Testis (tissue), 3 donors: ENCODE results near the gene PLCXD3. TPM values are rescaled to one million over a fixed set of nuclear protein-coding genes. Genes with fewer than 3 reads are reported as not detected.

Source experiments
- DNase-seq: peaks from one replicate; pipeline ENCODE4 v3.0.0-alpha.2; 2019
- H3K27ac ChIP-seq, 2 donors: fragments of 200-600 bp; sonication (generic); one replicate each; pipeline ENCODE4 v1.5.1; 2019
- H3K27me3 ChIP-seq: fragments of 200-600 bp; sonication (generic); one replicate; pipeline ENCODE4 v1.5.1; 2019
- H3K36me3 ChIP-seq: fragments of 200-600 bp; sonication (generic); one replicate; pipeline ENCODE4 v1.5.1; 2017; ENCODE audit warnings: low read depth; ENCODE audit errors: missing control alignments
- H3K4me1 ChIP-seq: fragments of 200-600 bp; sonication (generic); one replicate; pipeline ENCODE4 v1.5.1; 2019
- H3K4me3 ChIP-seq, 2 donors: fragments of 200-600 bp; sonication (generic); one replicate each; pipeline ENCODE4 v1.5.1; 2017 to 2019
- H3K9me3 ChIP-seq: fragments of 200-600 bp; sonication (generic); one replicate; pipeline ENCODE4 v1.5.1; 2017
- CTCF ChIP-seq, 3 experiments: fragments of 450-650 bp in 2 of 3; fragments of 200-600 bp in 1 of 3; sonication (generic) in 1 of 3; IDR thresholded peaks; one replicate each; pipeline ENCODE4 v1.5.1; 2016 to 2019; ENCODE audit warnings: antibody characterized with exemption in 3 of 3, mild to moderate bottlenecking in 2 of 3, moderate library complexity in 1 of 3
- POLR2A ChIP-seq: fragments of 450-650 bp; IDR thresholded peaks from one replicate; pipeline ENCODE4 v1.6.1; 2017; ENCODE audit warnings: antibody characterized with exemption, mild to moderate bottlenecking, moderate library complexity
- WGBS, 2 donors: methylation state at CpG; one replicate each; pipeline ENCODE4 v1.1.5; 2018; 5-methylcytosine and 5-hydroxymethylcytosine counted together
- intact Hi-C: fragments of 100-400 bp; cut with DNase I; formaldehyde crosslinking; loops from one replicate; pipeline ENCODE4 v1.15.1; 2023; ENCODE audit warnings: low total_unique reads
- polyA plus RNA-seq: library from polyadenylated mRNA; stranded (reverse); fragments of 350-450 nt; fragmentation: Illumina TruSeq; extraction: RNeasy Lipid Tissue Mini Kit (QIAGEN cat#74804); gene quantifications from one replicate; pipeline ENCODE4 v1.2.3, GENCODE V29; 2014; ENCODE audit warnings: low read depth, low replicate concordance; ENCODE audit not compliant: insufficient read depth
- total RNA-seq, 2 donors: library from RNA; depleted of rRNA; stranded (reverse); fragments of >200 nt; gene quantifications; one replicate each; pipeline ENCODE4 v1.2.3, GENCODE V29; 2016

Gene PLCXD3
- total and polyA plus RNA-seq, 3 donors from 2014 or later, result 0.78 to 1.8 (median 1.7) TPM

- TF ChIP-seq CTCF (IDR thresholded peaks at IDR 0.05), result no peak
- no peak for TF ChIP-seq POLR2A
- 89 to 91% methylated on average over 2 of the region's 2 CpGs for WGBS, 2 donors
- H3K4me3 ChIP-seq, result no peak overlapping the region
- intact Hi-C loops, result no loop called here
- DNase-seq, result no peak
- H3K27me3 ChIP-seq, result no peaks in the 10 kb centered on the region
- H3K9me3 ChIP-seq, result no peaks in the 10 kb centered on the region
- no peaks in the 10 kb centered on the region for H3K36me3 ChIP-seq
- H3K4me1 ChIP-seq, result peaks cover 15% of the 10 kb centered on the region
- H3K27ac ChIP-seq, result no peak overlapping the region
Measured at GRCh38 chr5:41414598-41414997, 95.8 kb downstream of the PLCXD3 start.

GRCh38 chr5:41413074-41413473, 97.3 kb downstream of the PLCXD3 start:
- 78 to 81% methylated on average over 1 of the region's 1 CpG for WGBS, 2 donors
- H3K4me3 ChIP-seq, result no peak overlapping the region
- no peak for DNase-seq
- no peak for TF ChIP-seq CTCF (IDR thresholded peaks at IDR 0.05)
- TF ChIP-seq POLR2A, result no peak
- H3K27ac ChIP-seq, result no peak overlapping the region
- H3K4me1 ChIP-seq, result peaks cover 18% of the 10 kb centered on the region
- intact Hi-C loops, result no loop called here
- no peaks in the 10 kb centered on the region for H3K36me3 ChIP-seq
- no peaks in the 10 kb centered on the region for H3K9me3 ChIP-seq
- H3K27me3 ChIP-seq, result no peaks in the 10 kb centered on the region

GRCh38 chr5:41412496-41412895, 97.9 kb downstream of the PLCXD3 start:
- H3K36me3 ChIP-seq, result no peaks in the 10 kb centered on the region
- H3K4me1 ChIP-seq, result peaks cover 17% of the 10 kb centered on the region
- no peak overlapping the region for H3K27ac ChIP-seq
- intact Hi-C loops, result no loop called here
- WGBS, 2 donors, result 67 to 70% methylated on average over 2 of the region's 2 CpGs
- TF ChIP-seq CTCF (IDR thresholded peaks at IDR 0.05), result no peak
- H3K9me3 ChIP-seq, result no peaks in the 10 kb centered on the region
- no peak for DNase-seq
- no peak overlapping the region for H3K4me3 ChIP-seq
- no peaks in the 10 kb centered on the region for H3K27me3 ChIP-seq

- H3K9me3 ChIP-seq, result no peaks in the 10 kb centered on the region
- WGBS, 2 donors, result 65 to 68% methylated on average over 4 of the region's 4 CpGs
- TF ChIP-seq POLR2A (no peak), CTCF (IDR thresholded peaks at IDR 0.05) (no peak)
- no peaks in the 10 kb centered on the region for H3K36me3 ChIP-seq
- intact Hi-C loops, result no loop called here
- H3K4me1 ChIP-seq, result peaks cover 17% of the 10 kb centered on the region
- H3K27me3 ChIP-seq, result no peaks in the 10 kb centered on the region
- peak; percentile 49 for DNase-seq
- H3K27ac ChIP-seq, result peak overlapping the region; percentile 4 to 58
- H3K4me3 ChIP-seq, result no peak overlapping the region
Measured at GRCh38 chr5:41410737-41411136, 99.7 kb downstream of the PLCXD3 start.

- TF ChIP-seq CTCF (IDR thresholded peaks at IDR 0.05) (no peak), POLR2A (no peak)
- H3K27me3 ChIP-seq, result no peaks in the 10 kb centered on the region
- intact Hi-C loops, result no loop called here
- WGBS, 2 donors, result 68 to 71% methylated on average over 6 to 9 of the region's 9 CpGs
- DNase-seq, result no peak
- H3K4me3 ChIP-seq, result no peak overlapping the region
- no peaks in the 10 kb centered on the region for H3K9me3 ChIP-seq
- H3K4me1 ChIP-seq, result peaks cover 17% of the 10 kb centered on the region
- peak overlapping the region; percentile 4 to 58 for H3K27ac ChIP-seq
- no peaks in the 10 kb centered on the region for H3K36me3 ChIP-seq
Measured at GRCh38 chr5:41410307-41410706, 100.1 kb downstream of the PLCXD3 start.
